ENCODE measurements around the gene JPH2. TPM values are rescaled to one million over a fixed set of nuclear protein-coding genes. Genes with fewer than 3 reads are reported as not detected.

JPH2 gene
- total and polyA plus RNA-seq, 2 of the 4 experiments (the other 2 are of a cell fraction), result 0.44 to 0.54 TPM

DNA sequence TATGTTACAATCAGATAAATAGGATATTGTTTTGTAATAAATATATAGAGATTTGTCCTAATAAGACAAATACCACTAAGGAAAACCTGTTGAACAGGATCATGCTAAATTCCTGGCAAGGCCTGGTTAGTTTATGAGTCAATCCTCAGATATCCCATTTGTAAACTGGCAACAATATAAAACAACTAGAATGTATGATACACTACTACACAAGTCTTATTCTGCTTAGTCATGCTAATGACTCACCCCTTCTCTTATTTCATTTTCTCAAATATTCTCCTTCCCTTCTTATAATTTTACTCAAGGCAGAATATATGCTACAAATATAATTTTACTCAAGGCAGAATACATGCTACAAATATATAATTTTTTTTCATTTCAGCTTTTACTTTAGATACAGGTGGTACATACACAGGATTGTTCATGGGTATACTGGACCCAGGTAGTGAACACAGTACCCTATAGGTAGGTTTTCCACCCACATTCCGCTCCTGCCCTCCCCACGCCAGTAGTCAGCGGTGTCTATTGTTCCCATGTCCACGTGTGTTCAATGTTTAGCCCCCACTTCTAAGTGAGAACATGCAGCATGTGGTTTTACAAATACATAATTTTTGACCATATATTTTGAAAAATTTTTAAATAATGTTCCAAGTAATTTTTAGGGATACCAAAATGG lies 17.3 kb upstream of the JPH2 start (continued):
- no peak for TF ChIP-seq CEBPB (IDR thresholded peaks at IDR 0.05; ENCODE audit: low read depth, low read length)

DNA sequence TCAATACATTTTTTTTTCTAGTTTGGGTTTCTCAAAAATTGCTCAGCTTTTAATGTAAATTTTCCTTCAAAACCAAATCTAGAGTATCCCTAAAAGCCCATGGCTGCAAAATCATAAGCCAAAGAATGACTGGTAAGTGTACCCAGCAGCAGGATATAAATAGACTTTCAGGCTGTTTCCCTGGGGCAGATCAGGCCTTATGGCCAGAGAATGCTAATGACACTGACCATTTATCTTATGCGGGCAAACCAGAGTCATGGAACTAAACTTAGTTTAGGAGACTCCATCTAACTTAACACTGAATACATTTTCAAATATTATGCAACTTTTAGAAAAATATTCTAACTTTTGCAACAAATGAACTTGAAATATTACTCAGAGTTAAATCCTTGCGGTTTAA lies 16.2 kb upstream of the JPH2 start:
- Histone ChIP-seq H4K20me1 (ENCODE audit: insufficient read depth, low read length) (peaks cover 8% of the 10 kb centered on the region), H3K27me3 (ENCODE audit: control insufficient read depth, insufficient read depth, low read length) (no peaks in the 10 kb centered on the region), H2BK120ac (ENCODE audit: low read depth, low read length) (peak overlapping the region; percentile 93), H3K18ac (ENCODE audit: low read depth, low read length) (no peak overlapping the region), H3K9me3 (ENCODE audit: control insufficient read depth, insufficient read depth, low read length) (no peaks in the 10 kb centered on the region), H2BK5ac (ENCODE audit: low read depth, low read length, poor library complexity, severe bottlenecking) (peak overlapping the region; percentile 98), H3K36me3 (ENCODE audit: control insufficient read depth, insufficient read depth, low read length) (peaks cover 34% of the 10 kb centered on the region), H3K27ac (ENCODE audit: insufficient read depth, low read length) (peak overlapping the region; percentile 81; the same call in 1 of the 2 replicates), H4K5ac (ENCODE audit: low read depth, low read length) (no peak overlapping the region), H2BK15ac (ENCODE audit: low read depth, low read length) (peak overlapping the region; percentile 91; the same call in 2 of the 3 replicates), H3K14ac (replicated peaks; ENCODE audit: low read depth, low read length) (0 out of 2 replicates have a peak overlapping the region, but pooled peaks have one; percentile 50), H3K4me1 (ENCODE audit: control insufficient read depth, insufficient read depth, low read length) (peaks cover 19% of the 10 kb centered on the region), H2AK5ac (ENCODE audit: low read depth, low read length) (0 out of 2 replicates have a peak overlapping the region, but pooled peaks have one; percentile 86), H3K4me3 (ENCODE audit: insufficient read depth, low read depth, low read length) (no peak overlapping the region), H3K9me1 (ENCODE audit: insufficient read depth, low read length) (peaks cover 35% of the 10 kb centered on the region), H2AK9ac (replicated peaks; ENCODE audit: low read depth, low read length, poor library complexity) (no peak overlapping the region), H3K56ac (ENCODE audit: extremely low read depth, insufficient read depth, low read length) (no peak overlapping the region), H2AFZ (replicated peaks; ENCODE audit: low read length, poor library complexity) (no peak overlapping the region), H3K4me2 (ENCODE audit: low read depth, low read length) (no peak overlapping the region; the same call in 1 of the 2 replicates), H3K4ac (ENCODE audit: low read depth, low read length) (peak overlapping the region; percentile 44), H4K8ac (ENCODE audit: low read depth in 2 of 2, low read length in 2 of 2) (0 out of 4 replicates have a peak overlapping the region, but pooled peaks of 1 of the 2 experiments have one; percentile 51), H2BK20ac (ENCODE audit: low read depth, low read length) (peak overlapping the region; percentile 39; the same call in 1 of the 2 replicates), H3K79me1 (ENCODE audit: low read depth in 1 of 2, low read length in 2 of 2) (peaks cover 26 to 74% of the 10 kb centered on the region in 2 experiments), H3K9ac (ENCODE audit: low read depth, low read length) (peak overlapping the region; percentile 46; the same call in 1 of the 2 replicates), H3K23ac (ENCODE audit: low read depth, low read length) (no peak overlapping the region), H4K91ac (ENCODE audit: insufficient read depth, low read depth, low read length) (peak overlapping the region; percentile 57; the same call in 1 of the 2 replicates)
- ChIA-PET POLR2A (ENCODE audit: unreplicated experiment) (no interaction called here), CTCF (interaction anchor here (0.6 to 0.7 kb wide), 2 partner anchors 127 to 320 kb away, joined by 3 read pairs; no protein-coding TSS in a partner anchor)
- BruUV-seq (replicated peaks), result no TSS peak
- intact Hi-C loops (cut with micrococcal nuclease) (loop anchor here (10.0 kb wide), 1 partner anchor 748 kb away; the partner anchor contains the start of gene SRSF6), in situ Hi-C loops (cut with MboI; ENCODE audit: low sequenced_read_pairs) (no loop called here), dilution Hi-C loops (cut with HindIII; ENCODE audit: low sequenced_read_pairs, unreplicated experiment) (no loop called here)
- DNase-seq (peak; percentile 41), ATAC-seq (ENCODE audit: low read depth) (peak; percentile 16; the same call in 1 of the 2 replicates)
- 60% methylated on average over 1 of the region's 2 CpGs; no CpG with 5 or more reads in 1 of the 2 experiments for WGBS, 2 experiments (ENCODE audit: extremely low coverage in 2 of 2, insufficient read length in 1 of 2)
- no peak for TF ChIP-seq RAD21 (IDR thresholded peaks at IDR 0.05; ENCODE audit: low read length)
- TF ChIP-seq MAZ (IDR thresholded peaks at IDR 0.05; ENCODE audit: borderline replicate concordance, low read depth, low read length), result no peak
- TF ChIP-seq CEBPB (IDR thresholded peaks at IDR 0.05; ENCODE audit: low read depth, low read length), result no peak
- no peak for TF ChIP-seq FOS (IDR thresholded peaks at IDR 0.05; ENCODE audit: low read depth, low read length)
- TF ChIP-seq NFE2L2 (IDR thresholded peaks at IDR 0.05; ENCODE audit: low read depth, low read length), result no peak
- TF ChIP-seq CHD1 (IDR thresholded peaks at IDR 0.05; ENCODE audit: low read depth, low read length), result no peak
- TF ChIP-seq SMC3 (IDR thresholded peaks at IDR 0.05; ENCODE audit: low read depth, low read length), result no peak
- no peak for TF ChIP-seq MAFK (IDR thresholded peaks at IDR 0.05; ENCODE audit: low read depth, low read length)
- TF ChIP-seq MXI1 (IDR thresholded peaks at IDR 0.05; ENCODE audit: borderline replicate concordance, low read depth, low read length), result no peak
- TF ChIP-seq, protein P1, sequence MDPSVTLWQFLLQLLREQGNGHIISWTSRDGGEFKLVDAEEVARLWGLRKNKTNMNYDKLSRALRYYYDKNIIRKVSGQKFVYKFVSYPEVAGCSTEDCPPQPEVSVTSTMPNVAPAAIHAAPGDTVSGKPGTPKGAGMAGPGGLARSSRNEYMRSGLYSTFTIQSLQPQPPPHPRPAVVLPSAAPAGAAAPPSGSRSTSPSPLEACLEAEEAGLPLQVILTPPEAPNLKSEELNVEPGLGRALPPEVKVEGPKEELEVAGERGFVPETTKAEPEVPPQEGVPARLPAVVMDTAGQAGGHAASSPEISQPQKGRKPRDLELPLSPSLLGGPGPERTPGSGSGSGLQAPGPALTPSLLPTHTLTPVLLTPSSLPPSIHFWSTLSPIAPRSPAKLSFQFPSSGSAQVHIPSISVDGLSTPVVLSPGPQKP (IDR thresholded peaks at IDR 0.05; ENCODE audit: borderline replicate concordance, low read depth, low read length), result no peak
- TF ChIP-seq RFX5 (IDR thresholded peaks at IDR 0.05; ENCODE audit: low read depth, low read length), result no peak
- no peak for TF ChIP-seq BHLHE40 (IDR thresholded peaks at IDR 0.05; ENCODE audit: low read depth, low read length)
- TF ChIP-seq, protein P2, sequence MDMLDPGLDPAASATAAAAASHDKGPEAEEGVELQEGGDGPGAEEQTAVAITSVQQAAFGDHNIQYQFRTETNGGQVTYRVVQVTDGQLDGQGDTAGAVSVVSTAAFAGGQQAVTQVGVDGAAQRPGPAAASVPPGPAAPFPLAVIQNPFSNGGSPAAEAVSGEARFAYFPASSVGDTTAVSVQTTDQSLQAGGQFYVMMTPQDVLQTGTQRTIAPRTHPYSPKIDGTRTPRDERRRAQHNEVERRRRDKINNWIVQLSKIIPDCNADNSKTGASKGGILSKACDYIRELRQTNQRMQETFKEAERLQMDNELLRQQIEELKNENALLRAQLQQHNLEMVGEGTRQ (IDR thresholded peaks at IDR 0.05; ENCODE audit: low read depth, low read length), result no peak
